Measurements from ENCODE around the gene GPN3. TPM values are rescaled to one million over a fixed set of nuclear protein-coding genes. Genes with fewer than 3 reads are reported as not detected.
A peak's percentile ranks its signal among the peaks of the same experiment; 100 is the strongest.

GPN3 gene
- total and polyA plus RNA-seq, 2 of the 13 experiments (the other 11 are each of a cell fraction or from before 2014, with no cell fraction given): 28.7 to 29.5 TPM

GRCh38 chr12:110467847-110468213, 227 bp downstream of the GPN3 start (continued):
- TF ChIP-seq ZNF569 (CRISPR knock-in tag; IDR thresholded peaks at IDR 0.05; ENCODE audit: borderline replicate concordance) (no peak), ZNF230 (CRISPR knock-in tag; IDR thresholded peaks at IDR 0.05) (0 out of 2 replicates have a peak, but pooled peaks have one; percentile 11), ZNF761 (CRISPR knock-in tag; conservative IDR thresholded peaks at IDR 0.05) (0 out of 2 replicates have a peak, but pooled peaks have one; percentile 18), MBD4 (IDR thresholded peaks at IDR 0.05; ENCODE audit: borderline replicate concordance, low read length) (no peak), NFRKB (IDR thresholded peaks at IDR 0.05) (0 out of 2 replicates have a peak, but pooled peaks have one; percentile 17), ZBTB3 (CRISPR knock-in tag; IDR thresholded peaks at IDR 0.05; ENCODE audit: borderline replicate concordance, low read depth) (0 out of 2 replicates have a peak, but pooled peaks have one; percentile 8), FLYWCH1 (CRISPR knock-in tag; IDR thresholded peaks at IDR 0.05) (no peak), ZNF768 (CRISPR knock-in tag; IDR thresholded peaks at IDR 0.05) (0 out of 2 replicates have a peak, but pooled peaks have one; percentile 14), ZNF260 (CRISPR knock-in tag; IDR thresholded peaks at IDR 0.05; ENCODE audit: borderline replicate concordance, low read depth) (no peak), ZNF589 (CRISPR knock-in tag; conservative IDR thresholded peaks at IDR 0.05) (no peak), ZNF780A (CRISPR knock-in tag; IDR thresholded peaks at IDR 0.05) (0 out of 2 replicates have a peak, but pooled peaks have one; percentile 2), ZBTB26 (CRISPR knock-in tag; IDR thresholded peaks at IDR 0.05; ENCODE audit: borderline replicate concordance) (0 out of 2 replicates have a peak, but pooled peaks have one; percentile 32), ZNF142 (CRISPR knock-in tag; IDR thresholded peaks at IDR 0.05) (peak; percentile 24; the same call in 1 of the 2 replicates), ZC3H13 (CRISPR knock-in tag; IDR thresholded peaks at IDR 0.05) (0 out of 2 replicates have a peak, but pooled peaks have one; percentile 35), CREB1 (IDR thresholded peaks at IDR 0.05) (no peak), CREB1 (CRISPR knock-in tag; IDR thresholded peaks at IDR 0.05) (no peak), TAF1 (CRISPR knock-in tag; IDR thresholded peaks at IDR 0.05) (peak; percentile 80; the same call in 1 of the 2 replicates), PHF8 (CRISPR knock-in tag; IDR thresholded peaks at IDR 0.05) (peak; percentile 71; the same call in 1 of the 2 replicates), ZNF704 (CRISPR knock-in tag; IDR thresholded peaks at IDR 0.05; ENCODE audit: borderline replicate concordance) (0 out of 2 replicates have a peak, but pooled peaks have one; percentile 15), POLR2G (IDR thresholded peaks at IDR 0.05; ENCODE audit: low read depth, low read length) (peak; percentile 91; the same call in 1 of the 2 replicates)
- TF ChIP-seq, protein P1, sequence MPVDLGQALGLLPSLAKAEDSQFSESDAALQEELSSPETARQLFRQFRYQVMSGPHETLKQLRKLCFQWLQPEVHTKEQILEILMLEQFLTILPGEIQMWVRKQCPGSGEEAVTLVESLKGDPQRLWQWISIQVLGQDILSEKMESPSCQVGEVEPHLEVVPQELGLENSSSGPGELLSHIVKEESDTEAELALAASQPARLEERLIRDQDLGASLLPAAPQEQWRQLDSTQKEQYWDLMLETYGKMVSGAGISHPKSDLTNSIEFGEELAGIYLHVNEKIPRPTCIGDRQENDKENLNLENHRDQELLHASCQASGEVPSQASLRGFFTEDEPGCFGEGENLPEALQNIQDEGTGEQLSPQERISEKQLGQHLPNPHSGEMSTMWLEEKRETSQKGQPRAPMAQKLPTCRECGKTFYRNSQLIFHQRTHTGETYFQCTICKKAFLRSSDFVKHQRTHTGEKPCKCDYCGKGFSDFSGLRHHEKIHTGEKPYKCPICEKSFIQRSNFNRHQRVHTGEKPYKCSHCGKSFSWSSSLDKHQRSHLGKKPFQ (CRISPR knock-in tag; IDR thresholded peaks at IDR 0.05; ENCODE audit: insufficient replicate concordance): peak; percentile 66

Measured in HepG2 (cell line).